NCI-H1694 (cell line): Measurements from ENCODE around the gene OR6C75.
"Not testable (repeated sequence)": the region's sequence is repeated elsewhere in the genome, so short reads cannot be mapped to it uniquely, and the experiment has no call there.

Experiments
- DNase-seq: peaks from one replicate; lab custom pipeline; 2025; lab: John Stamatoyannopoulos, UW

OR6C75 gene

GRCh38 chr12:55362675-55363074 is at the start of gene OR6C75:
Gene OR6C75, plus strand, starts transcription at chr12:55362975. Its CDS starts 2,136 bp downstream, at chr12:55365111.
- no peak for DNase-seq

DNA sequence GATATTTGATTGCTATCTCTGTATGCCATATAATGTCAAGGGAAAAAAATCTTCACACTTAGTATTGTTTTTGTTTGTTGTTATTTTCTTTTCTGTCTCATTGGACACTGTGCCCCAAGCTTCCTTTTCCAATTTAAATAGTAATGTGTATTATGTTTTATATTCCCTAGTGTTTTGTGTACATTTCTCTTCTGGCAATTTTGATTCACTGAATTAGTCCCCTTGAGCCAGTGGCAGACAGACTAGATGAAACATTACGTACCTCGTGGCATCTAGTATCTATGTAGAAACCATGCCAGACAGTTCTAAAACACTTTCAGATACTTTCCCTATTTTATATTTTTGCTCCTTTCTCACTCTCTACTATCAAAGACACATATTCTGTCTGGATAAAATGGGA is 48.7 kb upstream of the OR6C75 start, which contains the start of gene OR6C1:
TSS of gene OR6C1 (plus strand) at position 301 of the 400 bp plus-strand sequence. CDS start 6,257 bp downstream, outside the sequence.
- DNase-seq = no peak

- no peak for DNase-seq
Measured at GRCh38 chr12:55320201-55320600, 42.6 kb upstream of the OR6C75 start.

DNA sequence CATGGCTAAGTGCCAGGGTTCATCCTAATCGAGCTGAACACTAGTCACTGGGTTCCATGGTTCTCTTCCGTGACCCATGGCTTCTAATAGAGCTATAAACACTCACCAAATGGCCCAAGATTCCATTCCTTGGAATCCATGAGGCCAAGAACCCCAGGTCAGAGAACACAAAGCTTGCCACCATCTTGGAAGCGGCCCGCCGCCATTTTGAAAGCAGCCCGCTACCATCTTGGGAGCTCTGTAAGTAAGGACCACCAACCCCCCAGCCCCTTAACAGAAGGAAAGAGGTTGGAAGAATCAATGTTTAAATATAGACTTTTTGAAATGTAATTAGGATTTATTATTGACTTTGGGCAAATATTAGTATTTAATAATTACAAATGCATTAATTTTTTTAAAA is 37.0 kb upstream of the OR6C75 start:
- DNase-seq = not testable (repeated sequence)

- DNase-seq = no peak
Measured at GRCh38 chr12:55330446-55330845, 32.3 kb upstream of the OR6C75 start, which contains the start of gene OR6C3. Gene OR6C3, plus strand, starts transcription at chr12:55330746. Its CDS starts 955 bp downstream, at chr12:55331701.

DNA sequence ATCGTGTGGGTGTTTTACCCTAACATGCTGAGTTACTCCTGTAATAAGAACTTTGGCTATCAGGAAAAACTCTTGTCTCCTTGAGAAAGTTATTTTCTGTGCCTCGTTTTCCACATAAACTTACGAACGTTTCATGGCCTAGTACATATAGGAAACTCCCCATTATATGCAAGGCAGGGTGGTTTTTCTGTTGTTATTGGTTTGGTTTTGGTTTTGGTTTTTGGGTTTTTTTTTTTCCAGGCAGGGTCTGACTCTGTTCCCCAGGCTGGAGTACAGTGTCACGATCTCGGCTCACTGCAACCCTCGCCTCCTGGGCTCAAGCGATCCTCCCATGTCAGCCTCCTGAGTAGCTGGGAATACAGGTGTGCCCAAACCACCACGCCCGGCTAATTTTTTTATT is 26.8 kb upstream of the OR6C75 start:
- no peak for DNase-seq

DNA sequence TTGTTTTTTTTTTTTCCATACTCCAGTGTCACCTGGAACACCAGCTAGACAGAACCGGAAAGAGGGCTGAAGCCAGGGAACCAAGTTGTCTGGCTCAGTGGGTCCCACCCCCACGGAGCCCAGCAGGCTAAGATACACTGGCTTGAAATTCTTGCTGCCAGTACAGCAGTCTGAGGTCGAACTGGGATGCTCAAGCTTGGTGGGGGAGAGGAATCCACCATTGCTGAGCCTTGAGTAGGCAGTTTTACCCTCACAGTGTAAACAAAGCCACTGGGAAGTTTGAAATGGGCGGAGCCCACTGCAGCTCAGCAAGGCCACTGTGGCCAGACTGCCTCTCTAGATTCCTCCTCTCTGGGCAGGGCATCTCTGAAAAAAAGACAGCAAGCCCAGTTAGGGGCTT is 7.4 kb upstream of the OR6C75 start:
- DNase-seq = not testable (repeated sequence)

- no peak for DNase-seq
Measured at GRCh38 chr12:55365086-55365485, 2.3 kb downstream of the OR6C75 start.

DNA sequence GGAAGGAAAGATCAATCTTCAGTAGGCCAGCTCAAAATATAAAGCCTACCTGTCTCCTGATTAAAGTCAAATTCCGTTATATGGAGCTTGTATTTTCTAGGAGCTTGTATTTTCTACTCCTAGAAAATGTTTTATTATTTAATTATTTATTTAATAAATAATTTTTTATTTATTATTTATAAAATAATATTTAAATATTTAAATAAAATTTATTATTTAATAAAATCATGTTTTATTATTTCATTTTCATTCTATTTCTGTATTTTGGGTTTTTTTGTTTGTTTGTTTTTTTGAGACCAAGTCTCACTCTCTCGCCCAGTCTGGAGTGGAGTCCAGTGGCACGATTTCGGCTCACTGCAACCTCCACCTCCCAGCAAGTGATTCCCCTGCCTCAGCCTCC is 9.7 kb downstream of the OR6C75 start:
- DNase-seq = no peak

GRCh38 chr12:55385891-55386290 is 23.1 kb downstream of the OR6C75 start:
- DNase-seq = no peak

- no peak for DNase-seq
Measured at GRCh38 chr12:55392032-55392795, 29.4 kb downstream of the OR6C75 start.

DNA sequence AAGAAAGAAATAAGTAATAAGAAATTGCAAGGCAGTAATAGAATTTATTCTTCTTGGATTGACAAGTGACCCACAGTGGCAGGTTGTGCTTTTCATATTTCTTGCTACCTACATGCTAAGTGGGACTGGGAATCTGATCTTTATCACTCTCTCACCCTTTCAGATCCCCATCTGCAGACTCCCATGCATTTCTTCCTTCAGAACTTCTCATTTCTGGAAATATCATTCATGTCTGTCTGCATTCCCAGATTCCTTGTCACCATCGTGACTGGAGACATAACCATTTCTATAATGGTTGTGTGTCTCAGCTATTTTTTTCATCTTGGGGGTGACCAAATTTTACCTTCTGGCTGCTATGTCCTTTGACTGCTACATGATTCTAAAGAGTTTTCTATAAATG is 33.6 kb downstream of the OR6C75 start:
- no peak for DNase-seq

DNA sequence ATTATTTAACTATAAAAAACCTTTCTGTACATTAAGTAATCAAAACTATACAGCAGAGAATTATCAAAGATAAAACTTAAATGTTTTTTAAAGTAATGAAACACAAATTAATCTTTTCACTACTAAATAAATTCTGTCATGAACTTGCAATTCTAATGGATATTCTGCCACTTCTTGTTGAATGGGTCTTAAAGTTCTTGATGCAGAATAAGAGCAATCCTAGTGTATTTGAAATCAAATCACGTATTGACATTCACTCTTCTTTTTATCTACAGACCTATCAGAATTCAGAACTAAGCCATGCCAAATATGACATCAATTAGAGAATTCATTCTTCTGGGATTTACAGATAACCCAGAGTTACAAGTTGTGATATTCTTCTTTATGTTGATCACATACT is 37.5 kb downstream of the OR6C75 start, which contains the start of gene OR6C65:
TSS of gene OR6C65 (plus strand) at position 301 of the 400 bp plus-strand sequence. CDS start at position 301, 0 bp downstream.
- DNase-seq = no peak

GRCh38 chr12:55407866-55408265 is 45.1 kb downstream of the OR6C75 start:
- no peak for DNase-seq

DNA sequence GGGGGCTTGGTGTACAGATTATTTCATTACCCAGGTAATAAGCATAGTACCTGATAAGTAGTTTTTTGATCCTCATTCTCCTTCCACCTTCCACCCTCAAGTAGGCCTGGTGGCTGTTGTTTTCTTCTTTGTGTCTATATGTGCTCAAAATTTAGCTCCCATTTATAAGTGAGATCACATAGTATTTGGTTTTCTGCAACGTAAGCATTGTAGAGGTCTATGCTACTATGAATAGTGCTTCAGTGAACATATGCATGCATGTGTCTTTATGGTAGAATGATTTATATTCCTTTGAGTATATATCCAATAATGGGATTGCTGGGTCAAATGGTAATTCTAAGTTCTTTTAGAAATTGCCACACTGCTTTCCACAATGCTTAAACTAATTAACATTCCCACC is 46.4 kb downstream of the OR6C75 start:
- DNase-seq = not testable (repeated sequence)

- DNase-seq = not testable (repeated sequence)
Measured at GRCh38 chr12:55412138-55412537, 49.4 kb downstream of the OR6C75 start.

- not testable (repeated sequence) for DNase-seq
Measured at GRCh38 chr12:55413498-55414388, 51.0 kb downstream of the OR6C75 start.

GRCh38 chr12:55414396-55414823 is 51.6 kb downstream of the OR6C75 start:
- not testable (repeated sequence) for DNase-seq

DNA sequence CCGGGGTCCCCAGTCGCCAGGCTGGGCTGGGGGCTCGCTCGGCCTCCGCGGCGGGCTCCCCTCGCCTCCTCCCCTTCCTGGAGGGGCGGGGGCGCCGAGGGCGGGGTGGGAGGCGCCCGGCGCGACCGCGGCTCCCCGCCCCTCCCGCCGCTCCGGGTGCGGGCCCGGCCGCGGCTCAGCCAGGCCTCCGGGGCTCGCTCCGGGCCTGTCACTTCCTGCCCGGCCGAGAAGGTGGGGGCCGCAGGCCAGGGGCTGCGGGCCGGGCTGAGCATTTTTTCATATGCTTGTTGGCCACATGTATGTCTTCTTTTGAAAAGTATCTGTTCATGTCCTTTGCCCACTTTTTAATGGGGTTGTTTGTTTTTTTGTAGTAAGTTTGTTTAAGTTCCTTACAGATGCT is 52.1 kb downstream of the OR6C75 start:
- not testable (repeated sequence) for DNase-seq

DNA sequence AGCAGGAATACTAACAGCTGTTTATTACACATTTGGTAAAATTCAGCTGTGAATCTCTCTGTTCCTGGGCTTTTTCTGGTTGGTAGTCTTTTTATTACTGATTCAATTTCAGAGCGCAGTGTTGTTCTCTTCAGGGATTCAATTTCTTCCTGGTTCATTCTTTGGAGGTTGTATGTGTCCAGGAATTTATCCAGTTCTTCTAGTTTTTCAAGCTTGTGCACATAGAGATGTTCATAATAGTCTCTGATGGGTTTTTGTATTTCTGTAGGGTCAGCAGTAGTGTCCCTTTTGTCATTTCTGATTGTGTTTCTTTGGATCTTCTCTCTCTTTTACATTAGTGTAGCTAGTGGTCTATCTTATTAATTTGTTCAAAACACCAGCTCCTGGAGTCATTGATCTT is 54.2 kb downstream of the OR6C75 start:
- no peak for DNase-seq
